Astrocyte of the spinal cord (primary cell): ENCODE data around the gene TMPRSS11E.
"Not testable (repeated sequence)": the region's sequence is repeated elsewhere in the genome, so short reads cannot be mapped to it uniquely, and the experiment has no call there.

ENCODE experiments used
- DNase-seq: peaks from one replicate; pipeline ENCODE4 v3.0.0; 2011; ENCODE audit warnings: low read depth, low spot score
- H3K4me3 ChIP-seq: 2 replicates; pipeline ENCODE4 v1.5.1; 2011; ENCODE audit warnings: low read depth, mild to moderate bottlenecking, low read length, moderate library complexity
- CTCF ChIP-seq: IDR thresholded peaks from 2 replicates; pipeline ENCODE4 v1.5.1; 2012; ENCODE audit warnings: low read depth, mild to moderate bottlenecking, low read length, inconsistent platforms
- in situ Hi-C: cut with HindIII; loops from 2 replicates; pipeline ENCODE4 v1.10.0; 2017; ENCODE audit warnings: low sequenced_read_pairs

The TMPRSS11E gene

GRCh38 chr4:68447201-68447600 lies at the start of gene TMPRSS11E:
Gene TMPRSS11E, plus strand, starts transcription at chr4:68447463. Its CDS starts 50 bp downstream, at chr4:68447513.
- TF ChIP-seq CTCF: no peak
- in situ Hi-C loops: no loop called here
- no peak within 1 kb of the TSS for H3K4me3 ChIP-seq
- DNase-seq: no peak

- in situ Hi-C loops: no loop called here
- no peak for DNase-seq
- no peak for TF ChIP-seq CTCF
- no peak overlapping the region for H3K4me3 ChIP-seq
These were observed 48.0 kb upstream of the TMPRSS11E start for GRCh38 chr4:68399306-68399705.

- no peak for DNase-seq
- no peak for TF ChIP-seq CTCF
- in situ Hi-C loops: no loop called here
- no peak overlapping the region for H3K4me3 ChIP-seq
These were observed 46.0 kb upstream of the TMPRSS11E start for GRCh38 chr4:68401231-68401630.

- in situ Hi-C loops: no loop called here
- no peak for TF ChIP-seq CTCF
- H3K4me3 ChIP-seq: no peak overlapping the region
- no peak for DNase-seq
These were observed 43.1 kb upstream of the TMPRSS11E start for GRCh38 chr4:68404153-68404552.

- DNase-seq, H3K4me3 ChIP-seq, in situ Hi-C loops: not testable (repeated sequence)
These were observed 41.4 kb upstream of the TMPRSS11E start for GRCh38 chr4:68405718-68406478.

- H3K4me3 ChIP-seq: no peak overlapping the region
- no peak for TF ChIP-seq CTCF
- in situ Hi-C loops: no loop called here
- DNase-seq: no peak
These were observed 40.8 kb upstream of the TMPRSS11E start for GRCh38 chr4:68406479-68406859.

GRCh38 chr4:68407015-68407867 lies 40.0 kb upstream of the TMPRSS11E start:
- H3K4me3 ChIP-seq, DNase-seq, in situ Hi-C loops: not testable (repeated sequence)
